Mesenteric fat pad (tissue), 1 donor: ENCODE results near the gene TAOK3. TPM values are rescaled to one million over a fixed set of nuclear protein-coding genes. Genes with fewer than 3 reads are reported as not detected.
"Not testable (repeated sequence)": the region's sequence is repeated elsewhere in the genome, so short reads cannot be mapped to it uniquely, and the experiment has no call there.

ENCODE experiments used
- DNase-seq: peaks from one replicate; pipeline ENCODE4 v3.0.0-alpha.2; 2020; ENCODE audit warnings: low spot score
- total RNA-seq: library from RNA; stranded (reverse); fragmentation: NEBNext Ultra II Directional; extraction: Animal tissue kit (Norgen Biotek cat#: 25700); gene quantifications from one replicate; pipeline ENCODE4 v1.2.1, GENCODE V29; 2021
- donor health status: DM: yes; HTN: yes; CAD: no.

The TAOK3 gene
- total RNA-seq, 1 donor from 2014 or later = 42.9 TPM

GRCh38 chr12:118374126-118374725 lies 1.5 kb upstream of the TAOK3 start:
- no peak for DNase-seq

GRCh38 chr12:118373616-118374015 lies 909 bp upstream of the TAOK3 start:
- DNase-seq = no peak

- no peak for DNase-seq
Observed at GRCh38 chr12:118371321-118372282, 1.1 kb downstream of the TAOK3 start.

- DNase-seq = no peak
Observed at GRCh38 chr12:118370601-118371000, 2.1 kb downstream of the TAOK3 start.

GRCh38 chr12:118368821-118369220 lies 3.9 kb downstream of the TAOK3 start:
- DNase-seq = no peak

GRCh38 chr12:118361889-118362288 lies 10.8 kb downstream of the TAOK3 start:
- DNase-seq = no peak

GRCh38 chr12:118361092-118361404 lies 11.7 kb downstream of the TAOK3 start:
- no peak for DNase-seq

GRCh38 chr12:118359541-118359915 lies 13.2 kb downstream of the TAOK3 start:
- DNase-seq = no peak

GRCh38 chr12:118358612-118359540 lies 13.8 kb downstream of the TAOK3 start:
- no peak for DNase-seq

- no peak for DNase-seq
Observed at GRCh38 chr12:118358008-118358359, 14.7 kb downstream of the TAOK3 start.

GRCh38 chr12:118357257-118358007 lies 15.3 kb downstream of the TAOK3 start:
- DNase-seq = no peak

- DNase-seq = no peak
Observed at GRCh38 chr12:118356809-118357256, 15.9 kb downstream of the TAOK3 start.

GRCh38 chr12:118355843-118356242 lies 16.9 kb downstream of the TAOK3 start:
- no peak for DNase-seq

- no peak for DNase-seq
Observed at GRCh38 chr12:118354903-118355302, 17.8 kb downstream of the TAOK3 start.

GRCh38 chr12:118354503-118354902 lies 18.2 kb downstream of the TAOK3 start:
- not testable (repeated sequence) for DNase-seq

GRCh38 chr12:118353721-118354120 lies 19.0 kb downstream of the TAOK3 start:
- DNase-seq = no peak

- no peak for DNase-seq
Observed at GRCh38 chr12:118350908-118351559, 21.7 kb downstream of the TAOK3 start.

- no peak for DNase-seq
Observed at GRCh38 chr12:118347916-118348315, 24.8 kb downstream of the TAOK3 start.

GRCh38 chr12:118346895-118347294 lies 25.8 kb downstream of the TAOK3 start:
- no peak for DNase-seq

- DNase-seq = no peak
Observed at GRCh38 chr12:118345355-118345754, 27.4 kb downstream of the TAOK3 start.
